OCI-LY3 (cell line): ENCODE results near the gene KLHL29.

Experiments
- CTCF ChIP-seq: fragments of 200-600, 300-600 bp; sonication (generic); IDR thresholded peaks from 2 replicates; pipeline ENCODE4 v1.5.1; 2014; ENCODE audit warnings: antibody characterized with exemption, low read length, low read depth
- EZH2phosphoT487 ChIP-seq: fragments of 200-600 bp; shearing (Covaris generic); IDR thresholded peaks from 2 replicates; pipeline ENCODE4 v1.6.1; 2018; ENCODE audit warnings: antibody characterized with exemption, mixed run types, low read depth

GRCh38 chr2:23435250-23436035 lies 50.5 kb downstream of the KLHL29 start:
- TF ChIP-seq CTCF (no peak), EZH2phosphoT487 (no peak)
